ENCODE measurements around the gene LUC7L2. TPM values are rescaled to one million over a fixed set of nuclear protein-coding genes. Genes with fewer than 3 reads are reported as not detected.

The LUC7L2 gene
- total RNA-seq, 2 donors from 2014 or later, result 71.0 to 76.0 TPM

GRCh38 chr7:139358541-139359365 lies 941 bp upstream of the LUC7L2 start:
- peak overlapping the region; percentile 89 for H3K27ac ChIP-seq (ENCODE audit: low read depth, low read length)
- no peaks in the 10 kb centered on the region for H3K27me3 ChIP-seq (ENCODE audit: control insufficient read depth, insufficient read depth, low read length, poor library complexity, severe bottlenecking)
- peaks cover 5% of the 10 kb centered on the region for H3K36me3 ChIP-seq (ENCODE audit: control insufficient read depth, insufficient read depth, low read length)
- H3K4me1 ChIP-seq (ENCODE audit: control insufficient read depth, insufficient read depth, low read length), result peaks cover 9% of the 10 kb centered on the region
- Mint-ChIP-seq H3K36me3 (ENCODE audit: low read depth) (peaks cover 12% of the 10 kb centered on the region), H3K4me3 (peak overlapping the region; percentile 97), H3K4me1 (peaks cover 16% of the 10 kb centered on the region), H3K27me3 (ENCODE audit: insufficient read depth) (no peaks in the 10 kb centered on the region), H3K9me3 (no peaks in the 10 kb centered on the region), H3K27ac (peak overlapping the region; percentile 99)
- WGBS, 2 experiments (ENCODE audit: insufficient coverage in 1 of 2, insufficient read length in 1 of 2), result 18 to 25% methylated on average over 26 to 39 of the region's 39 CpGs
- DNase-seq, result no peak
- TF ChIP-seq CTCF (conservative IDR thresholded peaks at IDR 0.05), result no peak
- no peaks in the 10 kb centered on the region for H3K9me3 ChIP-seq (ENCODE audit: control insufficient read depth, low read length)
- peak overlapping the region; percentile 95 for H3K4me3 ChIP-seq (ENCODE audit: low read length)
- peak overlapping the region; percentile 92 for H3K9ac ChIP-seq (ENCODE audit: extremely low read depth, low read length, poor library complexity, severe bottlenecking)

- peaks cover 19% of the 10 kb centered on the region for H3K36me3 ChIP-seq (ENCODE audit: control insufficient read depth, insufficient read depth, low read length)
- H3K4me3 ChIP-seq (ENCODE audit: low read length), result peak overlapping the region; percentile 95
- no peaks in the 10 kb centered on the region for H3K9me3 Mint-ChIP-seq
- H3K27me3 ChIP-seq (ENCODE audit: control insufficient read depth, insufficient read depth, low read length, poor library complexity, severe bottlenecking), result no peaks in the 10 kb centered on the region
- H3K9me3 ChIP-seq (ENCODE audit: control insufficient read depth, low read length), result no peaks in the 10 kb centered on the region
- H3K4me1 ChIP-seq (ENCODE audit: control insufficient read depth, insufficient read depth, low read length), result peaks cover 9% of the 10 kb centered on the region
- WGBS, 2 experiments (ENCODE audit: insufficient coverage in 1 of 2, insufficient read length in 1 of 2), result 0% methylated on average over 7 to 47 of the region's 47 CpGs
- H3K36me3 Mint-ChIP-seq (ENCODE audit: low read depth), result peaks cover 13% of the 10 kb centered on the region
- peaks cover 16% of the 10 kb centered on the region for H3K4me1 Mint-ChIP-seq
- no peaks in the 10 kb centered on the region for H3K27me3 Mint-ChIP-seq (ENCODE audit: insufficient read depth)
- H3K27ac ChIP-seq (ENCODE audit: low read depth, low read length), result peak overlapping the region; percentile 95
- H3K4me3 Mint-ChIP-seq, result peak overlapping the region; percentile 97
- peak overlapping the region; percentile 92 for H3K9ac ChIP-seq (ENCODE audit: extremely low read depth, low read length, poor library complexity, severe bottlenecking)
- DNase-seq, result peak; percentile 100
- TF ChIP-seq CTCF (conservative IDR thresholded peaks at IDR 0.05), result no peak
- peak overlapping the region; percentile 99 for H3K27ac Mint-ChIP-seq
These were observed 685 bp downstream of the LUC7L2 start for GRCh38 chr7:139360210-139360947.

GRCh38 chr7:139360948-139361307 lies 1.2 kb downstream of the LUC7L2 start:
- DNase-seq, result no peak
- no peak for TF ChIP-seq CTCF (conservative IDR thresholded peaks at IDR 0.05)
- peak overlapping the region; percentile 95 for H3K4me3 ChIP-seq (ENCODE audit: low read length)
- no peaks in the 10 kb centered on the region for H3K27me3 Mint-ChIP-seq (ENCODE audit: insufficient read depth)
- H3K36me3 ChIP-seq (ENCODE audit: control insufficient read depth, insufficient read depth, low read length), result peaks cover 24% of the 10 kb centered on the region
- peaks cover 9% of the 10 kb centered on the region for H3K4me1 ChIP-seq (ENCODE audit: control insufficient read depth, insufficient read depth, low read length)
- H3K27ac Mint-ChIP-seq, result peak overlapping the region; percentile 99
- H3K4me3 Mint-ChIP-seq, result peak overlapping the region; percentile 97
- H3K9me3 Mint-ChIP-seq, result no peaks in the 10 kb centered on the region
- peaks cover 16% of the 10 kb centered on the region for H3K4me1 Mint-ChIP-seq
- H3K9ac ChIP-seq (ENCODE audit: extremely low read depth, low read length, poor library complexity, severe bottlenecking), result peak overlapping the region; percentile 92
- H3K27ac ChIP-seq (ENCODE audit: low read depth, low read length), result peak overlapping the region; percentile 85
- H3K36me3 Mint-ChIP-seq (ENCODE audit: low read depth), result peaks cover 14% of the 10 kb centered on the region
- no peaks in the 10 kb centered on the region for H3K9me3 ChIP-seq (ENCODE audit: control insufficient read depth, low read length)
- H3K27me3 ChIP-seq (ENCODE audit: control insufficient read depth, insufficient read depth, low read length, poor library complexity, severe bottlenecking), result no peaks in the 10 kb centered on the region
- 0% methylated on average over 1 to 2 of the region's 2 CpGs for WGBS, 2 experiments (ENCODE audit: insufficient coverage in 1 of 2, insufficient read length in 1 of 2)
